Measurements from ENCODE around the gene SART1. TPM values are rescaled to one million over a fixed set of nuclear protein-coding genes. Genes with fewer than 3 reads are reported as not detected.
"Not testable (repeated sequence)": the region's sequence is repeated elsewhere in the genome, so short reads cannot be mapped to it uniquely, and the experiment has no call there.

The SART1 gene
- total RNA-seq, 1 donor from 2014 or later, result 22.1 TPM

- DNase-seq, result no peak
Observed at GRCh38 chr11:65931773-65932557, 29.6 kb upstream of the SART1 start.

- DNase-seq, result no peak
Observed at GRCh38 chr11:65932558-65932919, 29.0 kb upstream of the SART1 start.

DNA sequence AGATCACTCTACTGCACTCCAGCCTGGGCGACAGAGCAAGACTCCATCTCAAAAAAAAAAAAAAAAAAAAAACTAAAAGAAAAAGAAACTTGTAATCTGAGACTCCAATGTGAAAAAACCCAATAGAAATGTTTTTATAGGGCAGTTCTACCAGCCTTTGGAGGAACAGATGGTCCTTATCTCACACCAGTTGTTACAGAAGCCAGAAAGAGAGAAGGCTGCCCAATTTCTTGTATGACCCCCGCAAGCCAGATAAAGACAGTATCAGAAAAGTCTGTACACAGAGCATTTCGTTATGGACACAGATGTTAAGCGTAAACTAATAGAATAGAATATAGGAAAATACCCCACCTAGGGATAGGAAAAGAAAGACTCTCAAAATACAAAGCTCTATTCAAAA, 27.5 kb upstream of the SART1 start:
- DNase-seq, result no peak

DNA sequence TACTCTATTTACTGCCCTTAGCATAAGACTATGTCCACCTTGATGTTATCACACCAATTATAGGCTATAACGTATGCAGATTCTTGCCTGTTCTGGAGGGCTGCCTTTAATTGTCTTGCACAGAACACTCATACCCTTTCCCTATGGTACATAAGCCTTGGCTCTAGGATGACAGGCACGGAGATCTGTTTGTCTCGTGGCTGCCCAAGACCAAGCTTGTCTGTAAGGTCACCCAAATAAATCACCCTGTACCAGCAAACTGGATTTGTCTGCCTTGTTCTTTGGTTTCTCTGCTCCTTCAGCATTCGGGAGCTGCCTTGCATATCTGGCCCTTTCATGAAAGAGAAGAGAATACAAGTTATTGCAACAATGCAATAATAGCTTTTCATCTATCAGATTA, 23.8 kb upstream of the SART1 start:
- no peak for DNase-seq

DNA sequence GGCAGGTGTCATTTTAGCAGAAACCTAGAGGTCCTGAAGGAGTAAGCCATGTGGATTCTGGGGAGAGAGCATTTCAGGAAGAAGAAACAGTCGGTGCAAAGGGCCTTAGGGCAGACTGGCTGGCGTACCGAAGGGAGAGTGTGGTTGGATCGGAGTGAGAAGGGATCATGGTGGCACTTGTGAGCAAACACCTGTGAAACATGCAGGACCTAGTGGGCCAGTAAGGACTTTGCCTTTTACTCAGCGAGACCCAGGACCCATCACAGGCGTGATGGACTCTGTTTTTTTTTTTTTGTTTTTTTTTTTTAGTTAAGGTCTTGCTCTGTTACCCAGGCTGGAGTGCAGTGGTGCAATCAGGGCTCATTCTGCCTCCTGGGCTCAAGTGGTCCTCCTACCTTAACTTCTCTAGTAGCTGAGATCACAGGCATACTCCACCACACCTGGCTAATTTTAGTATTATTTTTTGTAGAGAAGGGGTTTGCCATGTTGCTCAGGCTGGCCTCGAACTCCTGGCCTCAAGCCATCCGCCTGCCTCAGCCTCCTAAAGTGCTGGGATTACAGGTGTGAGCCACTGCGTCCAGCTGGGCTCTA, 19.7 kb upstream of the SART1 start:
- no peak for DNase-seq

- DNase-seq, result no peak
Observed at GRCh38 chr11:65942531-65942930, 19.0 kb upstream of the SART1 start.

DNA sequence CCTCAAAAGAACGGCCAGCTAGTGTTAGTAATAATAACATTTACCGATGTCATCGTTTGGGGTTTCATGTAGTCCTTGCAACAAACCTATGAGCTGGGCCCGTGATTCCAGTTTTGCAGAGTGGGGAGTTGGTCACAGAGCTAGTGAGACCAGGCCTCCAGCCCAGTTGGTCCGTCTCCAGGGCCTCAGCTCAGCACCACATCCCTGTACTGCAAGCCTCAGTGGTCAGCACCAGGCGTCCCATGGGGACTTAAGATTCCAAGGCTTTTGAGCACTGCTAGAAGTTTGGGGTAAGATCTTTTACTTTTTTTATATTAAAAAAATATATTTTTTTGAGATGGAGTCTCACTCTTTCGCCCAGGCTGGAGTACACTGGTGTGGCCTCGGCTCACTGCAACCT, 17.3 kb upstream of the SART1 start:
- no peak for DNase-seq

DNA sequence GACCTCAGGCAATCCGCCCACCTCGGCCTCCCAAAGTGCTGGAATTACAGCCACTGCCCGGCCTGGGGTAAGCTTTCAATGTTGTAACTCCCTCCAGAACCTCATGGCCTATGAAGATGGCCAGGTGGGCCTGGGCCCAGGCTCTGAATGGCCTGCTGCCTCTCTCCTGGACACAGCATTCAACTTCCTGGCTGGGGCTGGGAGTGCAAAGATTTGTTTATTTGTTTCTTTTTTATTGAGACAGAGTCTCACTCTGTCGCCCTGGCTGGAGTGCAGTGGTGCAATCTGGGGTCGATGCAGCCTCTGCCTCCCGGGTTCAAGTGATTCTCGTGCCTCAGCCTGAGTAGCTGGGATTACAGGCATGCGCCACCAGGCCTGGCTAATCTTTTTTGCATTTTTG, 16.8 kb upstream of the SART1 start:
- no peak for DNase-seq

DNA sequence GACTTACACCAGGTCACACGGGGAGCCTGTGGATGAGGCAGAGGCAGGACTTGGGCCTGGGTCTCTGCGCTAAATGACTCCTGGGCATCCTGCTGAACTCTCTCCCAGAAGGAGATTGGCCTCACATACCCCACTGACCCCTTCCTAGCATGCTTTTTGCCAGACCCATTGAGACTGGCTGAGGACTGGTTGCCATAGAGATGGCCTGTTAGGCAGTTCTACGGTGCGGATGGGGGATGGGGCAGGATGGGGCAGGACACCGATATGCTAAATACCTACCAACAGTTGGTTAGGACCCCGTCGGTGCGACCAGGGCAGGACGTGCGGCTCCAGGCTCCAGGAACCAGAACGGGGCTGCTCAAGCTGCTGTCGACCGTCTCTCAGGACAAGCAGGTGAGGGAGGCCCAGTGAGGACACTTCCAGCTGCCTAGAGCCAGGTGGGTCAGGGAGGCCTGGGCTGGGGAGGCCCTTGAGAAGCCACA, 16.1 kb upstream of the SART1 start, which contains the start of gene TSGA10IP:
TSS of gene TSGA10IP (plus strand) at position 51 of the 482 bp plus-strand sequence. CDS start at position 247, 196 bp downstream.
- no peak for DNase-seq

DNA sequence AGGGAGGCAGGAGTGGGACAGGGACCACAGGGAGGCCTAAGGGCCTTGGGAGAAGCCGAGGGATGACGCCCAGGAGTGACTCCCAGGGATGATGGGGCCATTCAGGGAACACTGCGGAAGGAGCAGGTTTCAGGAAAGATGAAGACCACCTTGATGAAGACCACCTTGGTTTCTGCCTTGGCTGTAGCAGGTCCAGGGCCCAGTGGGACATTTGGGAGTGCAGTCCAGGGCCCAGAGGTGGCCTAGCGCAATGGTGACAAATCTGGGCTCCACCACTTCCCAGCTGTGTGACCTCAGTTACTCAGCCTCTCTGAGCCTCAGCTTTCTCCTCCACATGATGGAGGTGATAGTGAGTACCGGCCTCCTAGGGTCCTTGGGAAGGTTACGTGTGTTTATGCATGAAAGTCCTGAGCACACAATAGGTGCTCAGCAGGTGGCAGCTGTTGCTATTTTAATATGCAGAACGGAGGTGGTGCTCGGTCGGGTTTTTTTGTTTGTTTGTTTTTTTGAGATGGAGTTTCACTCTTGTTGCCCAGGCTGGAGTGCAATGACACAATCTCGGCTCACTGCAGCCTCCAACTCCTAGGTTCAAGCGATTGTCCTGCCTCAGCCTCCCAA, 15.5 kb upstream of the SART1 start:
- no peak for DNase-seq

- no peak for DNase-seq
Observed at GRCh38 chr11:65946655-65947054, 14.9 kb upstream of the SART1 start.

GRCh38 chr11:65947133-65947532, 14.4 kb upstream of the SART1 start:
- DNase-seq, result no peak

DNA sequence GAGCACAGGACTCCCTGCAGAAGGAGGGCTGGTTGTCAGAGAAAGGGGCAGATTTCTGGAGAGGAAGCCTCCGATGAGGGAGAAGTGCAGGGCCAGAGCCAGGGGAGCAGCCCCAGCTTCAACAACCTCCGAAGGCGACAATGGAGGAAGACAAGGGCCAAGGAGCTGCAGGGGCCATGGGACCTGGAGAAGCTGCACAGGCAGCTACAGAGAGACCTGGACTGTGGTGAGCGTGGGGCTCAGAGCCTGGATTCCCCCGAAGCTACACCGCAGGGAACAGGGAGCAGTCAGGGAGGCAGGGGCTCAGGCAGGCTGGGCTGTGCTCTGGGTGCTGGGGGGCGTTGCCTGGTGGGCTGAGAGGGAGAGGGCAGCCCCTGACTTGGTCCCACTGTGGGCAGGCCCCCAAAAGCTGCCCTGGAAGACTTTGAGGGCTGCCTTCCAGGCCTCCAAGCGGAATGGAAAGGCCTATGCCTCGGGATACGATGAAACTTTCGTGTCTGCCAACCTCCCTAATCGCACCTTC, 13.9 kb upstream of the SART1 start:
- DNase-seq, result no peak

DNA sequence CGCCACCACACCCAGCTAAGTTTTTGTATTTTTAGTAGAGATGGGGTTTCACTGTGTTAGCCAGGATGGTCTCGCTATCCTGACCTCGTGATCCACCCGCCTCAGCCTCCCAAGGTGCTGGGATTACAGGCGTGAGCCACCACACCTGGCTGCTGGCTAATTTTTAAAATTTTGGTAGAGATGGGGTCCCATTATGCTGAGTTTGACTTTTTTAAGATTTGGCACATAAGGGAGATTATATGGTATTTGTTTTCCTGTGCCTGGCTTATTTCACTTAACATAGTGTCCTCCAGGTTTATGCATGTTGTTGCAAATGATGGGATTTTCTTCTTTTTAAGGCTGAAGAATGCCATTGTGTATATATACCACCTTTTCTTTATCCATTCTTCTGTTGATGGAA, 10.8 kb upstream of the SART1 start:
- DNase-seq, result not testable (repeated sequence)

GRCh38 chr11:65951641-65952040, 9.9 kb upstream of the SART1 start:
- DNase-seq, result not testable (repeated sequence)

DNA sequence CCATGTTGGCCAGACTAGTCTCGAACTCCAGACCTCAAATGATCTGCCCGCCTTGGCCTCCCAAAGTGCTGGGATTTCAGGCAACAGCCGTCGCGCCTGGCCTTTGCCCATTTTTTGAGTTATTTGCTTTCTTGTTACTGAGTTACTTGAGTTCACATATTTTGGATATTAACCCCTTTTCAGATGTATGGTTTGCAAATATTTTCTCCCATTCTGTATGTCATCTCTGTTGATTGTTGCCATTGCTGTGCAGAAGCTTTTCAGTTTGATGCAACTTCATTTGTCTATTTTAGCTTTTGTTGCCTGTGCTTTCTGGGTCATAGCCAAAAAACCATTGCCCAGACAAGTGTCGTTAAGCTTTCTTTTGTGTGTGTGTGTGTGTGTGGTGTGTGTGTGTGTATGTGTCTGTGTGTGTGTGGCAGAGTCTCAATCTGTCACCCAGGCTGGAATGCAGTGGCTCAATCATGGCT, 9.4 kb upstream of the SART1 start:
- DNase-seq, result no peak

DNA sequence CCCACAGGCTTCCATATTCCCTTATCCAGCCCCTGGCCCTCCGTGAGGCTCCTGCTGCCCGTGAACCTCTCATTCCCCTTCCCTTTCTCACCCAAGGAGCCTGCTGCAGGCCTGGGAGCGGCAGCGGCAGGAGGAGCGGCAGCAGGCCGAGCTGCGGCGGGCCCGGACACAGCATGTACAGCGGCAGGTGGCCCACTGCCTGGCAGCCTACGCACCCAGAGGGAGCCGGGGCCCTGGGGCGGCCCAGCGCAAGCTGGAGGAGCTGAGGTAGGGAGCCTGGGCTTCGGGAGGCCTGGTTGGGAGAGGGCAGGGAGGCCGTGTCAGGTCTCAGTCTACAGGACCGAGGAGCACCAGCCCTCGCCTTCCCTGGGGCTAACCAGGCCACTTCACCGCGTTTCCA, 8.1 kb upstream of the SART1 start:
- no peak for DNase-seq

GRCh38 chr11:65954771-65955170, 6.8 kb upstream of the SART1 start:
- no peak for DNase-seq

DNA sequence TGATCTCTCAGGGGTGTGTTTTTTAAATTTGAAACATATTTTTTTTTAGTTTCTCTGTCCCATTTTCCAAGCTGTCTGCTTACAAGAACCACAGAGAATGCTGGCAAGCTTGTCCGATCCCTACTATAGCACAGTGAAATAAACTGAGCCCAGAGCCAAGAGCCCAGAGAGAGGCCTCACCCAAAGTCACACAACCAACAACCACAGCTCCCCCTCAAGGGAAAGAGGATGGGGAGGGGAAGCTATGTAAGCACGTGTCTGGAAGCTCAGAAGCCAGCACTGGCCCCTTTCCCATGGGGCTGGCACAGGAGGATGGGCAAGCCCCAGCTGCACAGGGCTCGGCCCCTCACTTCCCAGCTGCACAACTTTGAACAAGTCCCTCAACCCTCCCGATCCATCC, 3.2 kb upstream of the SART1 start:
- no peak for DNase-seq

GRCh38 chr11:65958774-65959420, 2.6 kb upstream of the SART1 start:
- DNase-seq, result no peak

DNA sequence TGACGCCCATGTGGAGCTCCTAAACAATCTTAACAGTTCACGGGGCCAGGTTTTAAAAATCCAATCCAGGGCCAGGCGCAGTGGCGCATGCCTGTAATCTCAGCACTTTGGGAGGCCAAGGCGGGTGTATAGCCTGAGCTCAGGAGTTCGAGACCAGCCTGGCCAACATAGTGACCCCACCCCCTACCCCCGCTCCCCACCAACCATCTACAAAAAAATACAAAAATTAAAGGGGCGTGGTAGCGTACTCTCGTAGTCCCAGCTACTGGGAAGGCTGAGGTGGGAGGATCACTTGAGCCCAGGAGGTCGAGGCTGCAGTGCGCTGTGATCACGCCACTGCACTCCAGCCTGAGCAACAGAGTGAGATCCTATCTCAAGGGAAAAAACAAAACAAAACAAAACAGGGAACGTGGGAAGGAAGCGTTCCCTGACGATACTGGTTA, 689 bp upstream of the SART1 start:
- DNase-seq, result no peak

DNA sequence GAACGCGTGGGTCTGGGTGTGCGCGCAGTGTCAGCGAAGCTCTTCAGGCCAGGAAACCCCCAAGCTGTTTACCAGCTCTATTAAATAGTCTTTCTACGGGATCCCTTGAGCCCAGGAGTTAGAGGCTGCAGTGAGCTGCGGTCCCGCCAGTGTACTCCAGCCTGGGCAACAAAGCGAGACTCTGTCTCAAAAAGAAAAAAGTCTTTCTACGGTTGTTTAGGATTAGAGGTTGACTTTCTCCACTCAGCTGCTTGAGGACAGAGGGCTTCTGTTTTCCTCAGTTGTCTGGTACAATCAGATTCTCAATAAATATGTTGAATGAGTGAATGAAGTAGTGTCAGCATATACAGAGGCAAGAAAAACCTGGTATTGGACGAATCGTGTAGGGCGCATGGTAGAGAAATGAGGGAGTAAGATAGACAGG, 619 bp downstream of the SART1 start:
- DNase-seq, result no peak

GRCh38 chr11:65964906-65965305, 3.4 kb downstream of the SART1 start:
- no peak for DNase-seq
